HAP-1 (cell line): ENCODE measurements around the gene FAM170B.

Experiments used
- DNase-seq, 2 experiments: peaks; one replicate each; pipeline ENCODE4 v3.0.0-alpha.2; 2016 to 2020; ENCODE audit warnings: low spot score in 2 of 2
- H3K27me3 ChIP-seq: fragments of 250-450 bp; sonication (Bioruptor Pico); 2 replicates; pipeline ENCODE4 v1.5.1; 2020; ENCODE audit warnings: low read depth, mild to moderate bottlenecking, moderate library complexity
- H3K36me3 ChIP-seq: fragments of 250-450 bp; sonication (Bioruptor Pico); replicated peaks from 2 replicates; pipeline ENCODE4 v1.5.1; 2020; ENCODE audit warnings: mild to moderate bottlenecking
- H3K4me1 ChIP-seq: fragments of 250-450 bp; sonication (Bioruptor Pico); 2 replicates; pipeline ENCODE4 v1.5.1; 2020; ENCODE audit warnings: mild to moderate bottlenecking
- H3K4me3 ChIP-seq: fragments of 250-450 bp; sonication (Bioruptor Pico); 2 replicates; pipeline ENCODE4 v1.5.1; 2020; ENCODE audit warnings: mild to moderate bottlenecking, moderate library complexity
- H3K9me3 ChIP-seq: fragments of 250-450 bp; sonication (Bioruptor Pico); 2 replicates; pipeline ENCODE4 v1.5.1; 2020; ENCODE audit warnings: mild to moderate bottlenecking, moderate library complexity
- in situ Hi-C: fragments of 300-500 bp; cut with MboI; formaldehyde crosslinking; loops from 3 replicates; pipeline ENCODE4 v1.14.3; 2020; ENCODE audit warnings: low sequenced_read_pairs, inconsistent platforms, mixed read lengths

FAM170B gene

DNA sequence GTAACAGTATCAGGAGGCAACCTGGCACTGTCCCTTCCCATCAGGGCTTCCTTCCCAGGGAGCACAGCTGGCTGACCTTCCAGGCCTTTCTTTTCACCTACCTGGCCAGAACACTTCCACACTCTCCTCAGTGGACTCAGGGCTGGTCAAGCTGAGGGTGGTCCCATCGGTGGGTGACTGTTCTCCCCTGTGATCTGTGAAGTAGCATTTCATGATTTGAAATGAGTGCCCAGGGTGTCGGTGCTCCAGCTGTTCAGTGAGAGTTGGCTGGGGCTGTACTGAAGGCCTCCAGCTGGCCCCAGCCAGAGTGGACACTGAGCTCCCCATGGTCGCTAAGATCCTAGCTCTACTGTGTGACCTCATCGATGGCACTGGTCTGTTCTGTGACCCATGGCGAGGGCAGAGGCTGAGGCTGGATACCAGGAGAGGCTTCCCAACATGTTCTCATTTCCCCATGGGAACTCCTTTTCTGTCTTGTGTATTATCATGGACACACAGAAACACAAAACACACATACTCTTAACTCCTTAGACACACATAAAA is at the start of gene FAM170B:
Gene FAM170B (minus strand): TSS at position 316 of the 543 bp plus-strand sequence. CDS start 103 bp downstream, at position 213.
- in situ Hi-C loops: no loop called here
- Histone ChIP-seq H3K4me3 (no peak within 1 kb of the TSS), H3K36me3 (no peaks in the 10 kb centered on the region), H3K4me1 (no peaks in the 10 kb centered on the region), H3K27me3 (no peaks in the 10 kb centered on the region), H3K9me3 (no peaks in the 10 kb centered on the region)
- DNase-seq: no peak

DNA sequence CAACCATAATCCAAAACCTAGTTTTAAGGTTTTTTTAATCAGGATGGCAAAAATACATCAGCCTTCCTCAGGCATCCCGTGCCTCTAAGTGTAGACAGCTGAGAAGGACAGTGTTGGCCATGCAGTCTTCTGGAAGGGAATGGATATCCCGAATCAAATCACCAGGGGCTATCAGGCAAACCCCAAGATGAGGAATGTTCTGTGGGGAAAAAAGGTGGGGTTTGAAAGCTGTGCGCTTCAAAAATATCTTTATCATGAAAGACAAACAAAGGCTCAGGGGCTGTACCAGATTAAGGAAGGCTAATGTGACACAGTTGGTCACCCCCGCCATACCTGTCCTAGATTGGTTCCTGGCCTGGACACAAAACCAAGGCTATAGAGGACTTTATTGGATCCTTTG is 49.0 kb upstream of the FAM170B start:
- in situ Hi-C loops: no loop called here
- DNase-seq: no peak
- Histone ChIP-seq H3K27me3 (no peaks in the 10 kb centered on the region), H3K4me3 (no peak overlapping the region), H3K36me3 (no peaks in the 10 kb centered on the region), H3K4me1 (no peaks in the 10 kb centered on the region), H3K9me3 (no peaks in the 10 kb centered on the region)

DNA sequence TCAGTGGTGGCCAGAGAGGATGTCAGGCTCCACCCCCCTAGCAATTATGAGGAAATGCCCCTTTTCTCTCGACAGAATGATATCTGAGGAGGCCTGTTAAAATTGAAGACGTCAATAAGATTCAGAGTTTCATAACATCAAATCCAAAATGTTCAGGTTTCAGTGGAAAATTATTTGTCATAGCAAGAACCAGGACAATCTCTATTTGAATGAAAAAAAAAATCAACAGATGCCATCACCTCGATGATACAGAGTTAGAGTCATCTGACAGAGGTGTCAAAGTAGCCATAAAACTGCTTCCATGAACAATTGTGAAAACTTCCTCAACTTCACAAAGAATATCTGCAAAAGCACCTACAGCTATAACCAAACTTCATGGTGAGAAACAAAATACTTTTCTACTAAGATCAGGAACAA is 46.6 kb upstream of the FAM170B start:
- H3K9me3 ChIP-seq: no peaks in the 10 kb centered on the region
- no peak for DNase-seq
- in situ Hi-C loops: no loop called here
- H3K27me3 ChIP-seq: no peaks in the 10 kb centered on the region
- no peaks in the 10 kb centered on the region for H3K36me3 ChIP-seq
- no peak overlapping the region for H3K4me3 ChIP-seq
- H3K4me1 ChIP-seq: no peaks in the 10 kb centered on the region

DNA sequence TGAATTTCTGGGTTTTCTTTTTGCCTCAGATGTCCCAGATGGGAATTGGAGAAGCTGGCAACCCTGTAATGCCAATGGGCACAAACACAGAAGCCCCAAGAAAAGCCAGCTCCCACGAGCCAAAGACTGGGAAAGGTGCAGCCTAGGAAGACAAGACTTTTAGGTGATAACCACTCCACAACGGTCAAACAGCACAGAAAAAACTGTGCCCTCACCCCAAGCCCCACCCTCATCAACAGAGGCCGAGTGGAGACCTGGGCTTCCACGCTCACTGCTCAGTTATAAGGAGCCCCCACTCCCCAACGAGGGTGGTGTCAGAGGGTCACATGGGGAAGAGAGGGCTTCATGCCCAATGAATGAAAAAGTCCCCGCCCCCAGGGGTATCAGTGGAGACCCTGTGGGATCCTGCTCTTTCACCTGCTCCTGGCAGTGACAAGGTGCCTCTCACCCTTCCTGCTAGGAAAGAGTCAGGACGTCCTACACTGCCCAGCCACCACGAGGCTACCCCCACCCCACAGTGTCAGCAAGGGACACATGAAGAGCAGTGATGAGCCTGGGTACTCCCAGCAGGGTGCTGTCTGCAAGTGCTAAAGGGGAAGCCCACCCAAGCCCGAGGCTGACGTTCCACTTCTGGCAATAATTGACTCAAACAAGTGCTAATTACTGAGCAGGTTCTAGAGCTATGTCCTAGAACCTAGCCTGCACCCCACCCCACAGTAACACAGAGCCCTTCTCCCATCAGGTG is 46.0 kb upstream of the FAM170B start:
- DNase-seq: no peak

DNA sequence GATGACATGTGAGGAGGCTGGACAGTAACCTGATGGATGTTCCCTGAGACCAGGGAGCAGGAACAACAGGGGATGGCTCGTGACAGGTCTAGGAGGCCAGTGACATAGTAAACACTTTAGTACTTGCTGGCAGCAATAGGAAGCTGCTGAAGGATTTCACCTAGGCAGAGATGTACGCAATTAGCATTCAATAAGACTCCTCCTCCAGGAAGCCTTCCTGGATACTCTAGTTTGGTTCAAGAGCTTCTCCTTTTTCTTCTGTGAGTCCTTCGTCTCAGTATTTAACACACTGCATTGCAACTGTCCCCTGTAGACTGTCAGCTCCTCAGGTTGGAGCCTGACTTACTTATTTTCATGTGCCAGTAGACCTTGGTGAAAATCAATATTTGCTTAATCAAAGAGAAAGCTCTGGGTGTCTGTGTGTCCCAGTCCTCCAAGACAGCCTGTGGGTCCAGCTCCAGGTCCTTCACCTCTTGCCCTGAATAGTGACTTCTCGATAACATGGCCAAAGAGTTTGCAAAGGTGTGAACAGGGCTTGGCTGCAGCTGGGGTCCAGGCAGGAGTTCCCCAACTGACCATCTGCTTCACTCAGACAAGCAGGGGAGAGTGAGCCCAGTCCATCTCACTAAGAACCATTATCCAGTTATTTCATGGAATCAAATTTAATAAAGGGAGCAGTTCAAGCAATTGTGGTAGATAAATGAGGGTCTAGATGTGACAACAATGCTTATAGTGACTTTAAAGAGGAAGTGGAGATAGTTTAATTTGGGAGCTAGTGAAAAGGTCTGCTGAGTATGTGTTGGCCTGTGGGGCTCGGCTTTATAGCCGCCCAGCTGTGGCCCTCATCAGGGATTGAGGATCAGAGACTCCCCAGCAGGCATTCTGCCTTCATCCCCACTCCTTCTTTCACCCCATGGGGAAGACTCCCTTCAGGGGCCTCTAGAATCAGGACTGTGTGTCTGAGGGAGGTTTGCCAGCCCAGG is 45.0 kb upstream of the FAM170B start:
- in situ Hi-C loops: no loop called here
- H3K4me3 ChIP-seq: no peak overlapping the region
- H3K9me3 ChIP-seq: no peaks in the 10 kb centered on the region
- no peaks in the 10 kb centered on the region for H3K4me1 ChIP-seq
- DNase-seq: no peak
- no peaks in the 10 kb centered on the region for H3K27me3 ChIP-seq
- no peaks in the 10 kb centered on the region for H3K36me3 ChIP-seq

More for the DNA sequence above, 46.0 kb upstream of the FAM170B start:
- H3K36me3 ChIP-seq: no peaks in the 10 kb centered on the region
- in situ Hi-C loops: no loop called here
- H3K9me3 ChIP-seq: no peaks in the 10 kb centered on the region
- no peak overlapping the region for H3K4me3 ChIP-seq
- H3K27me3 ChIP-seq: no peaks in the 10 kb centered on the region
- H3K4me1 ChIP-seq: no peaks in the 10 kb centered on the region

DNA sequence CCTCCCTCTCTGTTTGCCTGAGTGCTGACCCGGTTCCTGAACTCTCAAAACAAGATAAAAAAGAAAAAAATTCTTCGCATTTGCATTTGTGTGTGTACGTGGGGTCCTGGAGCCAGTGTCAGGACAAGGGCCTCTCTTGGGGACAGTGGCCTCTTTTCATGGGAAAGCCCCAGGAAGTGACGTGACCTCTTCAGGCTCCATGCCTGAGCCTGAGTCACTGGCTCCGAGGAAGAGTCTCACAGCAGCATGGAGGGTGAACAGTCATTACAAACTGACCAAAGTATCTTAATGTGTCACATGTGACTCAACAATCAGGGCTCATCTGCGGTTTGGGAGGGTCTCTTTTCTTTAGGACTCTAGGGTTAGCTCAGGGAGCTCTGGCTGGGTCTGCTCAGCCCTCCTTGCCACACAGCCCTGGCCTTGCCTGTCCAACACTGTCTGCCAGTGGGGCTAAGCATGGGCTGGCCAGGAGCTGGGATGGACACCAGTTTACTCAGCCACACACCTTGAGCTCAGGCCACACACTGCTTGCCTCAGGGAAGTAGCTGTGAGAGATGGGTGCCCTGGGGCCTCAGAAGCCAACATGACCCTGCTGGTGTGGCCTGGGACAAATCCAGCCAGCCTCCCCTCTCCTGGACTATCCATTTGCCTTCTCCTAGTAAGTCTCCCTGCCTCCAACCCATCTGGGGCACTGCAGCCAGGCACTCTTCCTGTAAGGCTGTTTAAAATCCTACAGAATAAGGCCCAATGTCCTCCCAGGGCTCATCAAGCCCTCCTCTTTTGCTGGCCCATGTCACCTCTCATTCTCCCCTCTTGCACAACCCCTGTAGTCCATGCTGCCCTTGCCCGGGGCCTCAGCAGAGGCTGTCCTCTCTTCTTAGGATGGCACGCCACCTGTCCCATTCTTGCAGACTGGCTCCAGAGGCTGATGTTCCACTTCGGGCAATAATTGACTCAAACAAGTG is 43.9 kb upstream of the FAM170B start:
- Histone ChIP-seq H3K9me3 (no peaks in the 10 kb centered on the region), H3K4me1 (no peaks in the 10 kb centered on the region), H3K4me3 (no peak overlapping the region), H3K36me3 (no peaks in the 10 kb centered on the region), H3K27me3 (no peaks in the 10 kb centered on the region)
- no peak for DNase-seq
- in situ Hi-C loops: no loop called here

DNA sequence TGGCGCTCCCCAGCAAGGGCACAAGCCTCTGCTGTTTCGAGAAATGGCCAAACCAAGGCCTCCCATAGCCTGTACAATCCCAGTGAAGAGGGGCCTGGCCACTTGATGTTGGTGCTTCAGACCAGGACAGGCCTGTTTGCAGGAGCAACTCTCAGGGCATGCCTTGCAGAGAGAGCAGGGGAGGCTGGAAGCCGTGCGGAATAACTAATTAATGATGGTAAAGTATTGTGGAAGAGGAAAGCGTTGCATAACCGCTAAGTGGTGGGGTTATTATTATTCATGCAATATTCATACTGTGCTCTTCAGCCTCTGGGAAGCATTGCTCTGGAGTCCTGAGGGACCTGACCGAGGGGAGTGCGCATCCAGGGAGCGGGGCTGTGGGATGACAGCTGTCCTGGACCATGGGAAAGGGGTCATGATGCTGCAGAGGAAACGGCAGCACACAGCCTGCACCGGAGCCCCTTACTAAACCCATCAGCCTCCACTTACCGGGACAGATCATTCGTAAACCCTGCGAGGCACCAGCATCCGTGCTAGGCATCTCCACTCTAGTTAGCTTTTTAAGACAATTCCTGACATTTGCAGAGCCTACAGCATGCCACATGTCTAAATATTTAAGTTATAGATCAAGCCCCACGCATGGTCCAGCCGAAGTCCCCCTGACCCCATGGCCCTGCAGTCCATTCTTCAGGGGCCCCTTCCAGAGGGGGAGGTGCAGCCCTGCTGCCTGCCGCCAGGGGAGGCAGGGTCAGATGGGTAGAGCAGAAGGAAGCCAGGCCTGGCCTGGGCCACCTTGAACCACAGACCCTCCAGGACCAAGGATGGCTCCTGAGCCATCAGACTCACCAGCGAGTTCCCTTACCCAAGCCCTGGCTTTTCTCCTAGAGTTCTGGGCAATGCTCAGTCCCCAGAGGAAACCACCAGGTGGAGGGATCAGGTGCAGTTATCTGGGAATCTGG is 42.8 kb upstream of the FAM170B start:
- H3K4me3 ChIP-seq: no peak overlapping the region
- in situ Hi-C loops: no loop called here
- no peaks in the 10 kb centered on the region for H3K36me3 ChIP-seq
- no peak for DNase-seq
- H3K9me3 ChIP-seq: no peaks in the 10 kb centered on the region
- H3K27me3 ChIP-seq: no peaks in the 10 kb centered on the region
- no peaks in the 10 kb centered on the region for H3K4me1 ChIP-seq

DNA sequence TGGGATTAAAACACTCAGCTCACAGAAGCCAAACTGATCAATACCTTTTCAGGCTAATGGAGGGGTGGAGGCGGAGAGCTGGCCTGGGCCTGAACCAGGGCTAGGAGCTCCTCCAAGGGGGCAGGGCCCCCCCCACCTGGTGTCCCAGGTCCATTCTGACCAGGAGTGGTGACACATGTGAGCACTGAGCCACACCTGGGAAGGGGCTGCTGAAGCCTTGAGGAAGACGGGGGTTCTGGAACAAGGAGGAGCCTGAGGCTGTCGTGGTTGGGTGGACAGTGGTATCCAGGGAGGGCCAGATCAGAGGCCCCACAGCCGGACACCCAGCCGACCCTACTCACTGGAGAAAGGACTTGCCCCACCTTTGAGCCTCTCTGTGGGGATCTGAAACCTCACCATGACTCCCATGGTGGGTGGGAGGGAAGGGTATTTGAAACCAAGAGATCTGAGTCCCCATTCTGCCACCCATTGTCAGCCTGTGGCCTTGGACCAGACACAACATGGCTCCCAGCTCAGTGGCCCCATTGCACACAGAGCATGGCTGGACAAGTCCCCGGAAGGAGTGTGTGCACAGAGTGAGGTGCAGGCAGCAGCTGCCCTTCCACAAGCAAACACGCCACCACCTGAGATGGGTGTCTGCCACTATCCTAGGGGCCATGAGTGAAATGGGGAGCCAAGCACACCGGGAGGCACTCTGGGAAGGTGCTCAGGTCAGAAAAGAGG is 41.9 kb upstream of the FAM170B start:
- Histone ChIP-seq H3K9me3 (no peaks in the 10 kb centered on the region), H3K4me1 (no peaks in the 10 kb centered on the region), H3K4me3 (no peak overlapping the region), H3K36me3 (no peaks in the 10 kb centered on the region), H3K27me3 (no peaks in the 10 kb centered on the region)
- in situ Hi-C loops: no loop called here
- no peak for DNase-seq

DNA sequence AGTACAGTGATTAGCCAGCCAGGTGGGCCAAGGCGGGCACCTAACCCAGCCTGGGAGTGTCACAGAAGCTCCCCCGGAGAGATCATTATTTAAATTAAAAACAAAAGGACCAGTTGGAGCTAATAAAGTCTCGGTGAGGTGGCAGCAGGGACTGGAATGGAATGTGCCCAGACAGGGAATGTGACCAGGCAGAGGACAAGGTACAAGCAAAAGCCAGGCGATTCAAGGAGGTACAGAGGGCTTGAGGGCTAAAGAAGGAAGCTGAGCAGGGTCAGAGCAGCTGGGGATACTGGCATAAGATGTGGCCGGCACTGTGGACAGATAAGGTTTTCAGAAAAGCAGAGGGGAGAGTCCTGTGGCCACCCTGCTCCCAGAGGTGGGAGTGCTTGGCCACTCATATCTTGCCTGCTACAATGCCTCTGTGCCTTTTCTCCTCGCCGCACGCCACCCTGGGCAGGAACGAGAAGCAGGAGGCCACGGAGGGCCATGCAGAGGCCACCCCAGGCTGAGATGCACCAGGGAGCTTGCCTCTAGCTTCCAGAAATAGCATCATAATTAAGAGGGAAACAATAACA is 41.2 kb upstream of the FAM170B start:
- H3K4me1 ChIP-seq: no peaks in the 10 kb centered on the region
- H3K36me3 ChIP-seq: no peaks in the 10 kb centered on the region
- H3K4me3 ChIP-seq: no peak overlapping the region
- no peak for DNase-seq
- H3K27me3 ChIP-seq: no peaks in the 10 kb centered on the region
- H3K9me3 ChIP-seq: no peaks in the 10 kb centered on the region
- in situ Hi-C loops: no loop called here

DNA sequence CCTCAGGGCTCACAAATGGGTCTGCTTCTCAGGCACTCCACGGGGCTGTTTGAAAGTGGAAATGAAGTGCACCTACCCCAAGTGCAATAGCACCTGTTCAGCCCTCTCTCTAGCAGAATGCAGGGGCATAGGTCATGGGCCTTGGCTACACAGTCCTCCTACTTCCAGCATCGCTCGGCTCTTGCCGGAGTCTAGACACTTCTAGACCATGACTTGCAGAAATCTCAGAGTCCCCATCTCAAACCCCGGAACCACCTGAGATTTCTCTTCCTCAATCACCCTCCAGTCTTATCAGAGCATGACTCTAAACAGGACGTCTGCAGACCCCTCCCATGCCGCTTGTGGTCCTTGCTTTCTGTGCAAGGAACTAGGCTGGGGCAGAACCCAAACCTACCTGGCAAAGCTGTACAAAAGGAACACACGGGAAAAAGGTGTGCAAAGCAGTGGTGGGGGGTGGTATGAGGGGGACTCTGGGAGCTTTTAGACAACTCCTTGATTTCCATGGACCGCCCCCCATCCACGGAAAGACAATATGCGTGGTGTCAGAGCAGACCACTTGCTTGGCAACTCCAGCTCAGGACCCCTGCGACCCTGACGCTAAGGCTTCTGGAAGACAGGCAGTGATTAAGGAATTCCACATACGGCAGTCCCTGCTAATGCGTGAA is 40.6 kb upstream of the FAM170B start:
- in situ Hi-C loops: no loop called here
- no peak overlapping the region for H3K4me3 ChIP-seq
- no peaks in the 10 kb centered on the region for H3K36me3 ChIP-seq
- no peaks in the 10 kb centered on the region for H3K4me1 ChIP-seq
- H3K9me3 ChIP-seq: no peaks in the 10 kb centered on the region
- no peak for DNase-seq
- no peaks in the 10 kb centered on the region for H3K27me3 ChIP-seq

DNA sequence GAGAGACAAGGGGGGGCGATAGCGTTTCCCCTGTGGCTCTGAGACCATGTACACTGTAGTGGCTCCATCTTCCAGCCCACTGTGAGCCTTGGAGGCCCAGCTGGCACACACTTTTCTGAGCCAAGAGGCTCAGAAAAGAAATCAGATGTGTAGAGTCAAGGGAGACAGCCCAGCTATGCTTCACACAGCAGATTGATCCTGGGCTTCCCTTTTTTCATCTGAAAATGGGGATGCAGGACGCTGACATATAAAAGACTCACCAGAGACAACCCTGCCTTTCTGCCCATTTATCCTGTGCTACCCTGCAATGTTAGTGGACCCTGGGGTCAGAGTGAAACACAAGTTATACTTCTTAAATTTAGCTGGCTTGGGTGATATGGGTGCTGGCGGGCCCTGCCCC is 40.0 kb upstream of the FAM170B start:
- in situ Hi-C loops: no loop called here

More for the DNA sequence above, 40.0 kb upstream of the FAM170B start:
- DNase-seq: no peak
- Histone ChIP-seq H3K4me3 (no peak overlapping the region), H3K9me3 (no peaks in the 10 kb centered on the region), H3K36me3 (no peaks in the 10 kb centered on the region), H3K4me1 (no peaks in the 10 kb centered on the region), H3K27me3 (no peaks in the 10 kb centered on the region)
